ENCODE results near the gene SHOC2.
A peak's percentile ranks its signal among the peaks of the same experiment; 100 is the strongest.
"Not testable (repeated sequence)": the region's sequence is repeated elsewhere in the genome, so short reads cannot be mapped to it uniquely, and the experiment has no call there.

Gene SHOC2

GRCh38 chr10:110901954-110902819 is 17.2 kb upstream of the SHOC2 start:
- DNase-seq: peak; percentile 42

DNA sequence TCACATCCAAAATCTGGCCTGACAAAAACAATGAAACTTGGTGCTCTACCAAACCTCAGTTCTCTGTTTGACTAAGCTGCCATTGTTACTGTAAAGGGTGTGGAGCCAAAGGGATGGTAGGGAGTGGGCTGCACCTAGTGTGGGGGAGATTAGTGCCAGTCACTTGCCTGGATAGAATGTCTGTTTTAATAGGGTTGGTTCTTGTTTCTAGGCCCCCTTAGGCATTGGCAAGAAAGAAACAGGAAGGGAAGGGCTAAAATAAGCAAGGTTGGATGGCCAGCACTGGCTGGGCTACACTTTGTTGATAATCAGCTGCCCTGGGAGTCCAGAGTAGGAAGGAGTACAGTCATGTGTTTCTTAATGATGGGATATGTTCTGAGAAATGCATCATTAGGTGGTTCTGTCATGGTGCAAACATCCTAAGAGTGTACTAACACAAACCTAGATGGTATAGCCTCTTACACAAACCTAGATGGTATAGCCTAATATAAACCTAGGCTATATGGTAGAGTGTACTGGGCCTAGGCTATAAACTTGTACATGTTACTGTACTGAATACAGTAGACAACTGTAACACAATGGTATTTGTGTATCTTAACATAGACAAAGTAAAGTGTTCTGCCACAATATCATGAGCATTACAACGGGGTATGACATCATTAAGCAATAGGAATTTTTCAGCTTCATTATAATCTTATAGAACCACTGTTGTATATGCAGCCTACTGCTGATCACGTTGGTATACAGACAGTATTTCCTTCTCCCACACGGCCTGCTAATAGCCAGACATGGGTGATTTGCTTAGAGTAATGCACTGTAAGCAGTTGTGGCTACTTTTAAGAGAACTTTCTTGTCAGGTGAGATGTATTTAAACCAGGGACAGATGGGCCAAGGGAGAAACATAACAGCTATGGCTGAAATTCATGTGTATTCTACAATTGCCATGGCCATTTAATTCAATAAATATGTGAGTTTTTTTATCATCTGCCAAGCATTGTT is 15.8 kb upstream of the SHOC2 start:
- peak; percentile 73 for DNase-seq

DNA sequence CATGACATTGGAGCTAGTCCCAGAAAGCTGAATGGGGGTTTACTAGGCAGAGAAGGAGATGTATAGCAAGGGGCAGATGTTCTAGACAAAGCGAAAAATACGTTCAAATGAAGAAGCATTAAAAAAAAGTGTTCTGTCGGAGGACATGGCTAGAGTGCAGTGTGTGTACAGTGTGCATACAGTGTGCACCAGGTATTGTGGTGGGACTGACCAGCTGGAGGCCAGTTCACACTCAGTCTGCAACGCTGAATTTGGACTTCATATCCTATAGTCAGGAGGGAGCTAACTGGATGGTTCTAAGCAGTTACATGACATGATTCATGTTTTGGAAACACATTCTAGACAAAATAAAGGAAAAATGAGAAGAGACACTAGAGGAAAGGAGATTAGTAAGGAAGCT is 9.3 kb upstream of the SHOC2 start:
- no peak for DNase-seq

DNA sequence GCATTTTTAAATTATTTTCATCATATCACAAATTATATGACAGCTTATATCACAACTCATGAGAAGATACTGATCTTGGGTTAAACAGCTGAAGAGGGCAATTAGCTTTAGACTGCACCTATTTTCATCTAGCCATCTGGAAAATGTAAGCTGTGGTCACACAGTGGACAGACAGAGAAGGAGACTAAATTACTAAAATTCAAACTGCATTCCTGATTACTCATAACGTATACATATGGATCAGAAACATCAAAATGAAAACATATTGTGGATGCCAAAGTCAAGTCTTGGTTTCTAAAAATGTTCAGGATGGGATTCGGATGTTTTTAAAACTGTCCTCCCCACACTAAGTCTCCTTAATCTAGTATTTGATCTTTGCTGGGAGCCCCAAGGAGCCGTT is 7.0 kb upstream of the SHOC2 start:
- DNase-seq: no peak

- no peak for DNase-seq
Measured at GRCh38 chr10:110914431-110914830, 5.0 kb upstream of the SHOC2 start.

DNA sequence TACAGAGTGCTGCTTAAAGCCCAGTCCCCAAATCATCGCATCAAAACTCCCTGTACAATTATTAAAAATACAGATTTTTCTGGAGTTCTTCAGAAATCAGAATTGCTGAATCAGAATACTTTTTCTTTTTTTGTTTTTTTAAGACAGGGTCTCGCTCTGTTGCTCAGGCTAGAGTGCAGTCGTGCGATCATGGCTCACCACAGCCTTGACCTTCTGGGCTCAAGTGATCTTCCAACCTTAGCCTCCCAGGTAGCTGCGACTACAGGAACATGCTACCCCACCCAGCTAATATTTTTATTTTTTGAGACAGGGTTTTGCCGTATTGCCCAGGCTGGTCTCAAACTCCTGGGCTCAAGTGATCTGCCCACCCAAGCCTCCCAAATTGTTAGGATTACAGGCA is 4.4 kb upstream of the SHOC2 start:
- no peak for DNase-seq

- not testable (repeated sequence) for DNase-seq
Measured at GRCh38 chr10:110915600-110915999, 3.8 kb upstream of the SHOC2 start.

- no peak for DNase-seq
Measured at GRCh38 chr10:110916554-110917346, 2.7 kb upstream of the SHOC2 start.

GRCh38 chr10:110918269-110918642 is 1.1 kb upstream of the SHOC2 start:
- DNase-seq: peak; percentile 95

GRCh38 chr10:110918643-110919348 is 608 bp upstream of the SHOC2 start, which contains the start of gene BBIP1:
Gene BBIP1, minus strand, starts transcription at chr10:110919180. Its CDS starts 1,023 bp downstream, at chr10:110918157.
- no peak for DNase-seq

- peak; percentile 28 for DNase-seq
Measured at GRCh38 chr10:110919971-110920881, 822 bp downstream of the SHOC2 start.

- DNase-seq: peak; percentile 34
Measured at GRCh38 chr10:110923856-110924493, 4.6 kb downstream of the SHOC2 start.

GRCh38 chr10:110927461-110927860 is 8.1 kb downstream of the SHOC2 start:
- no peak for DNase-seq

DNA sequence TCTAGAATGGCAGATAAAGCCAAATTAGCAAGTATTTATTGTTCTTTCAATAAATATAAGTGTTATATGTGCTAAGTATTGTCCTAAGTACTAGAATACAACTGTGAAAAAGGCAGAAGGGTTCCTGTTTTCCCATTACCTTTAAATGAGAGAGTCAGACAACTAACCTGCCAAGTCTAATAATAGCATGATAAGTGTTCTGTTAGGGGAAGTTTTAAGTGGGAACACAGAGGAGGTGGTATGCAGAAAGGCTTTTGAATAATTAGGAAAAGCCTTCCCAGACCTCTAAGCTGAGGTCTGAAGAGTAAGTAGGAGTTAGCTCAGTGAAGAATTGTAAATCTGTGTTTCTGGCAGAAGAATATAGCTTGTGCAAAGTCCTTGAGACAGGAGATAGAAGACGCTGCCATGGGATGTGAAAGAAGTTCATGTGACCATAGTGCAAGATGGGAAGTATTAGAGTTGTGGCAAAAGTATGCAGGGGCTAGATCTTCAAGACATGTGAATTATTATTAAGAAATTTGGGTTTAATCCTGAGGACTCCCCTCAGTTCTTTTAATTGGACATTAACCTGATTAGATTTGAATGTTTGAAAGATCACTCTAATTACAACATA is 12.5 kb downstream of the SHOC2 start:
- no peak for DNase-seq

GRCh38 chr10:110932505-110933180 is 13.2 kb downstream of the SHOC2 start:
- no peak for DNase-seq

DNA sequence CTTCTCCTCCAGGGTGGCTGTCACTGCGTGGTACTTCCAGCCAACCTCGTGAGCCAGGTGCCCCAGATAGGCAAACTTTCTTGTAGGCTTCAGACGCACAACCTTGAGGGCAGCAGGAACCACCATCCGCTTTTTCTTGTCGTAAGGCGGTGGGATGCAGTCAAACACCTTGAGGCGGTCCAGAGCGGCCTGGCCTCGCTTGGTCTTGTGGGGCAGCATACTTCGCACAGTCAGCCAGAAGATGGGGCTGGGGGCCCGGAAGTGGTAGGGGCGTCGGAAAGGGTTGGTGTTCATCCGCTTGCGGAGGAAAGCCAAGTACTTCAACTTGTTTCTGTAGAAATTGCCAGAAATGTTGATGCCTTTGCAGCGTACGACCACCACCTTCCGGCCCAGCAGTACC is 17.4 kb downstream of the SHOC2 start:
- DNase-seq: no peak

GRCh38 chr10:110939419-110939818 is 20.0 kb downstream of the SHOC2 start:
- DNase-seq: no peak

DNA sequence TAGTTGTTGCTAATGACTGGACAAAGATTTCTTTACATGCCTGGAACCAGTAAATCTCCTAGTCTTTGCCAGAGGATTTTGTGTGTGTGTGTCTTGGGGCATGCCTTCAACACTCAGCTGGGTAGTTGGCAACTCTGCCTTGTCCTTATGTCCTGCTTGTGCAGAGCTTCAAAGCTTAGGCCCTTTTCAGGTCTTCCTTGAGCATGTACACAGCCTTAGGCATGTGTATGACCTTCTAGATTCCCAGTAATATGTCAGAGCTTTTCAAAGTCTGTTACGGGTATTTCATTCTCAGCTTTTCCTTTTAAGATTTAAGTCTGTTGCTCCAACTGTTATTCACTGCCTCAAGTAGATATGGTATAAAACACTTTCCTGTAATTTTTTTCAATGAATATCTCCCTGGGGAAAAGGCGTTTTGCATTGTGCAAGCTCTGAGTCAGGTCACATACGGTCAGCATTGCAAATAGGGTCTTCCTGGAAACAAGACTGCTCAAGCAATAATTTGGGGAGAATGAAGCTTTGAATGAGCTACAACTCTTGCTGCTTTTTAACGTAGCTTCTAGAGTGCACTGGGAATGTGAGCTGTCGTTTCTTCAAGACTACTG is 25.5 kb downstream of the SHOC2 start:
- no peak for DNase-seq

DNA sequence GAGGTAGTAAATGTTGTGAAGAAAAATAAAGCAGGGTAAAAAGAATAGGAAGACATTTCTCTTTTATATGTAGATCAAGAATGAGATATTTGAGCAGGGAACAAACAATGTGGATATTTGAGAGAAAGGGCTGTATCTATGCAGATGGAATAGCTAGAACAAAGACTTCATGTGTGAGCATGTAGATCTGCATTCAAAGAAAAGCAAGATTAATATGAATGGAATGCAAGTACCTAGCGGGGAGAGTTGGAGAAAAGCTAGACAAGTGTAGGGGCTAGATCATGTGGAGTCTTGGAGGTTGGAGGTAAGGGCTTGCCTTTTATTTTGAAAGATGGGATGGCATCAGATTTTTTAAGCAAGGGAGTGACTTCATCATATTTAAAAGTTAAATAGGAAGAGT is 27.1 kb downstream of the SHOC2 start:
- DNase-seq: no peak
